HG03039 (cell line): ENCODE results near the gene C5.

Experiments
- ATAC-seq: cut with Tn5 transposase; IDR thresholded peaks from one replicate; pipeline ENCODE4 v1.9.1; 2021; ENCODE audit warnings: mild to moderate bottlenecking, moderate library complexity; ENCODE audit not compliant: unreplicated experiment

The C5 gene

GRCh38 chr9:120927269-120928014 is 122.6 kb downstream of the C5 start:
- no peak for ATAC-seq

- no peak for ATAC-seq
These were observed 123.6 kb downstream of the C5 start, which contains the start of gene TRAF1 for GRCh38 chr9:120926397-120926928. Gene TRAF1, minus strand, starts transcription at chr9:120926796. Its CDS starts 721 bp downstream, at chr9:120926075.

GRCh38 chr9:120925535-120926396 is 124.3 kb downstream of the C5 start:
- no peak for ATAC-seq

- no peak for ATAC-seq
These were observed 125.2 kb downstream of the C5 start for GRCh38 chr9:120924698-120925534.

- no peak for ATAC-seq
These were observed 126.3 kb downstream of the C5 start for GRCh38 chr9:120923620-120924328.

GRCh38 chr9:120922404-120923195 is 127.5 kb downstream of the C5 start:
- no peak for ATAC-seq

- ATAC-seq, result no peak
These were observed 128.4 kb downstream of the C5 start for GRCh38 chr9:120921661-120922181.

- no peak for ATAC-seq
These were observed 129.3 kb downstream of the C5 start for GRCh38 chr9:120920806-120921178.

GRCh38 chr9:120919843-120920805 is 130.0 kb downstream of the C5 start:
- no peak for ATAC-seq

- no peak for ATAC-seq
These were observed 130.9 kb downstream of the C5 start for GRCh38 chr9:120918931-120919842.

GRCh38 chr9:120917929-120918762 is 131.9 kb downstream of the C5 start:
- no peak for ATAC-seq

GRCh38 chr9:120916991-120917880 is 132.8 kb downstream of the C5 start:
- ATAC-seq, result no peak

GRCh38 chr9:120916588-120916987 is 133.5 kb downstream of the C5 start:
- ATAC-seq, result no peak

- ATAC-seq, result no peak
These were observed 134.1 kb downstream of the C5 start for GRCh38 chr9:120915854-120916470.

GRCh38 chr9:120914953-120915352 is 135.1 kb downstream of the C5 start:
- no peak for ATAC-seq
